Body of pancreas (tissue), 4 donors: ENCODE data around the gene GPM6B.
"Not testable (repeated sequence)": the region's sequence is repeated elsewhere in the genome, so short reads cannot be mapped to it uniquely, and the experiment has no call there.

Source experiments
- POLR2A ChIP-seq, 3 donors: fragments of 450-650 bp; IDR thresholded peaks; one replicate each; pipeline ENCODE4 v1.6.1; 2016; ENCODE audit warnings: antibody characterized with exemption in 3 of 3, mild to moderate bottlenecking in 2 of 3
- TF ChIP-seq, protein P1 (sequence below), 7 experiments: fragments of 450-650 bp in 4 of 7; fragments of 200-600 bp in 3 of 7; sonication (generic) in 3 of 7; IDR thresholded peaks; one replicate each; pipeline ENCODE4 v1.5.1; 2016 to 2019; ENCODE audit warnings: antibody characterized with exemption in 7 of 7

DNA sequence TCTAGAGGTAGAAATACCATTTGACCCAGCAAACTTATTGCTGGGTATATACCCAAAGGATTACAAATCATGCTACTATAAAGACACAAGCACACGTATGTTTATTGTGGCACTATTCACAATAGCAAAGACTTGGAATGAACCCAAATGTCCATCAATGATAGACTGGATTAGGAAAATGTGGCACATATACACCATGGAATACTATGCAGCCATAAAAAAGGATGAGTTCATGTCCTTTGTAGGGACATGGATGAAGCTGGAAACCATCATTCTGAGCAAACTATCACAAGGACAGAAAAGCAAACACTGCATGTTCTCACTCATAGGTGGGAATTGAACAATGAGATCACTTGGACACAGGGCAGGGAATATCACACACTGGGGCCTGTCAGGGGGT is 86.4 kb downstream of the GPM6B start:
- TF ChIP-seq, protein P1, sequence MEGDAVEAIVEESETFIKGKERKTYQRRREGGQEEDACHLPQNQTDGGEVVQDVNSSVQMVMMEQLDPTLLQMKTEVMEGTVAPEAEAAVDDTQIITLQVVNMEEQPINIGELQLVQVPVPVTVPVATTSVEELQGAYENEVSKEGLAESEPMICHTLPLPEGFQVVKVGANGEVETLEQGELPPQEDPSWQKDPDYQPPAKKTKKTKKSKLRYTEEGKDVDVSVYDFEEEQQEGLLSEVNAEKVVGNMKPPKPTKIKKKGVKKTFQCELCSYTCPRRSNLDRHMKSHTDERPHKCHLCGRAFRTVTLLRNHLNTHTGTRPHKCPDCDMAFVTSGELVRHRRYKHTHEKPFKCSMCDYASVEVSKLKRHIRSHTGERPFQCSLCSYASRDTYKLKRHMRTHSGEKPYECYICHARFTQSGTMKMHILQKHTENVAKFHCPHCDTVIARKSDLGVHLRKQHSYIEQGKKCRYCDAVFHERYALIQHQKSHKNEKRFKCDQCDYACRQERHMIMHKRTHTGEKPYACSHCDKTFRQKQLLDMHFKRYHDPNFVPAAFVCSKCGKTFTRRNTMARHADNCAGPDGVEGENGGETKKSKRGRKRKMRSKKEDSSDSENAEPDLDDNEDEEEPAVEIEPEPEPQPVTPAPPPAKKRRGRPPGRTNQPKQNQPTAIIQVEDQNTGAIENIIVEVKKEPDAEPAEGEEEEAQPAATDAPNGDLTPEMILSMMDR (IDR thresholded peaks at IDR 0.05): not testable (repeated sequence)
- TF ChIP-seq POLR2A (IDR thresholded peaks at IDR 0.05): not testable (repeated sequence)
